Left lobe of liver (tissue), 2 donors: ENCODE data around the gene SERINC1. TPM values are rescaled to one million over a fixed set of nuclear protein-coding genes. Genes with fewer than 3 reads are reported as not detected.
"Not testable (repeated sequence)": the region's sequence is repeated elsewhere in the genome, so short reads cannot be mapped to it uniquely, and the experiment has no call there.

Experiments
- ATAC-seq: fragments of 200-7000 bp; cut with Tn5 transposase; one replicate; pipeline ENCODE4 v1.9.1; 2020; ENCODE audit warnings: mild to moderate bottlenecking, moderate library complexity
- DNase-seq: peaks from one replicate; pipeline ENCODE4 v3.0.0-alpha.2; 2020; ENCODE audit warnings: low spot score
- total RNA-seq: library from RNA; stranded (reverse); gene quantifications from one replicate; pipeline ENCODE4 v1.2.1, GENCODE V29; 2021
- donor health status: DM: no; HTN: no; CAD: no; lungs with moderate emphysema.
- donor health status: DM: no; HTN: yes; CAD: no.

Gene SERINC1
- 87.4 TPM for total RNA-seq

DNA sequence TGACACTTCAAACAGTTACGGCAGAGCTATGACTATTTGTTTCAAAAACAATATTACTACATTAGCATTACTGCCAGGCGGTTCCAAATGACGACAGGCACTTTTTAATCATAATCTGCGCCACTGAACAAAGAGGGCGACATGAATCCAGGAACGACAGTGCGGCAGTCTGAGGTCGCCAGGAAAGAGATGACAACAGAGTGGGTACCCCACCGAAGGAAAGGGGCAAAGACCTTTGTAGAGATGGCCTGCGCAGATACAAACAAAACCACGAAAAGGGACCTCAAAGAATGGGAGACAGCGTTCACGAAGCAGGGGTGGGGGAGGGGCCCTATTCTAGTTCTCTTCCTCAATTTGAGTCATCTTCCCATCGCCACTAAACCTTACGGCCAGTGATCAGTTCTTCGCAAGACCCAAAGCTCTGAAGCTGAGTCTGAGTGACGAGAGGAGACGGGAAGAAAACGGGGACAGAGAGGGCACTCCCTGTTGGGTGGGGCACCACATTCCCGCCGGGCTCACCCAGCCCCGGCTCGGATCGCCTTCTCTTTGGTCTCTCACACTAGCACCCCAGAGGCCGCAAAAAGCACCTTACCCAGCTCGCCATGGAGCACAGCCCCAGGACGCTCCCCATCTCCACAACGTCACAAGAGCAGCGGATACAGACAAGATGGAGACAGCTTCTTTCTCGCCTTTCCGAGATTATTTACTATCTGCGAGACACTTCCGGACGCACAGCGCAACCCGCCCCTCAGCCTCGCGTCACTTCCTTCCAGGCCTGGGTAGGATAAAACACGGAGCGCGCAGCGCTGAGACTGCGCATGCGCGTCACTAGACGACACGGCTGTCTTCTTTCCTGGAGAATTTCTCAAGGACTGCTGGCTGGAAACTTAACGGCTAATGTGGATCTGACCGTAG, at the start of gene SERINC1:
SERINC1 (minus strand) TSS at position 701 of the 915 bp plus-strand sequence; CDS start at position 631, 70 bp downstream.
- DNase-seq (peak; percentile 95), ATAC-seq (peak; percentile 98)

DNA sequence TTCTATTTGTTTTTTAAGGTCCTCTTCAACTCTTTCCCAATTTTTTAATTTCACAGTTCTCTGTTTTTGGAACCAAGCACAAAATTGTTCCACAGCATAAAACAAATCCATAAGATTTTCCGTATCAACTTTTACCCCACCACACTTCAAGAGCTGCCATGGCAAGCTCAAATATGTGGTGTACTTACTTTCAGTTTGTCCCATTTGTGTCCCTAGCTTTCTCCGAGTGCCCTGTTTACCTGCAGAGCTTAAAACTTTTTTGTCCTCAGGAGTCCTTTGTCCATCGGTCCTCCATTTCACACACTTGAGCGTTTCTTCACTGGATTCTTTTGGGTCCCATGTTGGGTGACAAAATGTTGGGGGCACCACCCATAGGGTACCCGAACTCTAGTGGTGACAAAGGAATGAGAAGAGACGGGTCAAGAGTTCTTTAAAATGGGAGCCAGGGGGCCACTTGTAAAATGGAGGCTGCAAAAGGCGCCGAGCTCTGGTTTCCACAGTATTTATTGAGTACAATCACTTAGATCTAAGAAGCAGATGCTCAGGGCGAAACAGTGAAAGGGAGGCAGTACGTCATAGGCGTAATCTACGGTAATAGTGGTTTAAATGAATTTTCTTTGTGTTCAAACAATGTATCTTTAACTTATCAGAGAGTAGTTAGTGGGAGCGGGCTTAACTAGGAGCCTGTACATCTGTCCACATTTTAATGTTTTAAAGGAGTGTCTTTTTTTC, 39.8 kb upstream of the SERINC1 start:
- ATAC-seq (no peak), DNase-seq (no peak)

DNA sequence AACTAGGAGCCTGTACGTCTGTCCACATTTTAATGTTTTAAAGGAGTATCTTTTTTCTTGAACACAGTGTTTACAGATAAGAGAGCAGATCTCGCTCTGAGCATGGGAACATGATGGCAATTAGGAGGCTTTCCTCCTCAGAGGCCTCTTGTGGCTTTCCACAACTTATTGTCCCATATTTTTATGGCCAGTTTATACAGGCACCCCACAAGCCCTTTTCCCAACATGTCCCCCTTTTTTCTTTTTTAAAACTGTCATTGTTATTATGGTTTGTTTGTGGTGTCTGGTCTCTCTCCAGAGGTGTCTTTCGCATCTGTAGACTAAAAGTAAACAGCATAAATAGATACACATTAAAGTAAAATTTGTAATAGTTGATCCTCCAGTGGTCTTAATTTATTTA, 33.6 kb upstream of the SERINC1 start:
- ATAC-seq, DNase-seq: not testable (repeated sequence)

DNA sequence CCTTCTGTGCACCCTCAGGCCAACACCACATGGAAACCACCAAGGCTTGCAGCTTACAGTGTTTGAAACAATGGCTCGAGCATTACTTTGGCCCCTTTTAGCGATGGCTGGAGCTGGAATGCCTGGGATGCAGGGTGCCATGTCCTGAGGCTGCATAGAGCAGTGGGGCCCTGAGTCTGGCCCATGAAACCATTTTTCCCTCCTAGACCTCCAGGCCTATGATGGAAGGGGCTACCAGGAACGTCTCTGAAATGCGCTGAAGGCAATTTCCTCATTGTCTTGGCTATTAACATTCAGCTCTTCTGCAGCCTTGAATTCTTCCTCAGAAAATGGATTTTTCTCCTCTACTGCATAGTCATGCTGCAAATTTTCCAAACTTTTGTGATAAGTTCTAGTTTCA, 29.9 kb upstream of the SERINC1 start:
- ATAC-seq (no peak), DNase-seq (no peak)

DNA sequence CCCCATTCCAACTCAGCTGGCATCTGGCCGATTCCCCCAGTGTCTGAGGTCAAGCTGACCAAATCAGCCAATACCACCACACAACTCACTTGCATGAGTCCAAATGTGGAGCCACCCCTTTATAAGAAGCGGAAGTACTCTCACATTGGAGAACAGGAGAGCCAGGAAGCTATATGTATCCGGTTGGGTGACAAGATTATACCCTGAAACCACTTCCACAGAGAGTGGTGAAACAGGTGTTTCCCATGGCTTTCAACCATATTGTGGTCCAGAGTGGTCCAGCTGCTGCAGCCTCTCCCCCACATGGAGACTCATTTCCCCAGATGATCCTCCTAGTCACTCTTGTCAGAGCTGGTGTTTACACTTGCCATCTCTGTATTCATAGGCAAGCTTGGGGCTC, 24.0 kb upstream of the SERINC1 start:
- DNase-seq, result no peak
- ATAC-seq, result no peak

DNA sequence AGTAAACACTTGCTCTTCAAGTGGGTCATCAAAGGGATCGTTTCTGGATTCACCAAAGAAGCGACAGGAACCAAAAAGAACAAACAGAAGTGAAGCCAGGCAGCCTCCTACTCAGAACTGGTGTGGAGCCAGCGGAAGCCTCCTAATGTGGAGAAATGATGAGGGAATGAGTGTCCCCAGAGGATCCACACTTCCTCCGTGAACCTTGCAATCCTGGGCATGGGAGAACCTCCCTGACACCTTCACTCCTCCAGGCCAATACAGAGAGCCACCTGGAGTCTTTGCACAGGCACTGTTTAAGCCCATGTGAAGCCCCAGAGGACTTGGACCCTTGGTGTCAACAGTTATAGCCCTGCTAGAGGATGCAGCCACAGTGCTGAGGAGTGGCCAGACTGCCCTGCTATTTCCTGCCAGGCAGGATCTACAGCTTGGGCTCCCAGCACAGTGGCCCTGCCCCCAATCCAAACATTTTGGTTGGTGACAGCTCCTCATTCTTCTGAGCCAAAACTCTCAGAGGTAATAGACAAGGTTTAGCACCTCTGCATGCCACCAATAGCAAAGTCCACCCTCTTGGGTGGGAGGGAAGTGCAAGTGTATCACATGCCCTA, 23.2 kb upstream of the SERINC1 start:
- DNase-seq (no peak), ATAC-seq (peak; percentile 32)

DNA sequence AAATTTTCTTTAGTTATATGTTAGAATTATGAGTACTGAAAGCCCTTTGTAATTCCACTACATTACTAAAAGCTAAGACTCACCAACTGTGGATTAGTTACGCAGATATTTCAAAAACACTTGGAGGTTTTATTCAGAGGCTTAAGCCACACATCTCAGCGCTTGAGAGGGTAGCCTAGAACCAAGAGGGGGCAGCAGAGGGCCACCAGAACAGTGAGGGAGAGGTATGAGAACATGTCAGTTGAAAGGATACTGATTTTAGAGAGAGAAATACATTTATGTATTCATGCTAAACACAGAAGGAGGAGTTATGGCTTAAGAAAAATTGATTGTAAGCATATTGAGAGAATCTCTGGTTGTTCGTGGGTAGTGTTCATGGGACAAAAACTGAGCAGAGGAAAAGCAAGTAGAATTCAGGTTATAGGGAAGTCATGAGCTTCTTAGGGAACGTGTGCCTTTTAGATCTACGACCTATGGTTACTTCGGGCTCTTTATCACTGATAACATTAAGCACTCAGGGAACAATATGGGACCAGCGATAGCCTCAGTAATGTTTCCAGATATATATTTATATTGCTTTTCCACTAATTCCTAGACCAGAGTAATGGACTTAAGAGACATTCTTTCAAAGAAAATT, 20.4 kb upstream of the SERINC1 start:
- ATAC-seq (peak; percentile 98), DNase-seq (peak; percentile 54)

DNA sequence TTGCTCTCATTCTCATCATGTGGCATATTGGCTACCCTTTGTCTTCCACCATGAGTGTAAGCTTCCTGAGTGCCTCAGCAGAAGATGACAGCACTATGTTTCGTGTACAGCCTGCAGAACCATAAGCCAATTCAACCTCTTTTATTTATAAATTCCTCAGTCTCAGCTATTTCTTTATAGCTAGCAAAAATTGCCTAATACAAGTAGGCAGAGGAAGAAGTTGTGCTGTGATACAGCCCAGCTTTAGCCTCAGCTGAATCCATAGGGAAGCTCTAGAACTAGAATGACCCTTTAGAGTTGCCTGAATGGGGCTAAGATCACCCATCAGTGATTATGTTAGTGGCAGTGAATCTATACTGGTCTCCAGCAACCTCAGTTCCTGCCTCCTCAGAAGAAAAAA, 19.0 kb upstream of the SERINC1 start:
- DNase-seq, result no peak
- no peak for ATAC-seq

DNA sequence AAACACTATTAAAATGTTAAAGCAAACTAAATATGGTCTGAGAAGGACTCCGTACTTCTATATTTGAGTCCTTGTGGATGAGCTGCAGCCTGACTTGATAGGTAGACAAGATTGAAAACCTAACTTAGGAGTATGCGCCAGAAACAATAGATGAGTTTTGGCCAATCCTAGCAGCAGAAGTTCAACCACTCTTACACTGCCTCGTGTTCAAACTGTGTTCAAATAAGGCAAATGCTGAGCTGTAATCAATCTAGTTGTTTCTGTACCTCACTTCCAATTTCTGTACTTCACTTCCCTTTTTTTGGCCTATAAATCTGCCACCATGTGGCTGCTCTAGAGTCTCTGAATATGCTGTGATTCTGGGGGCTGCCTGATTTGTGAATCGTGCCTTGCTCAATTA, 13.2 kb upstream of the SERINC1 start:
- DNase-seq, result no peak
- ATAC-seq, result no peak

DNA sequence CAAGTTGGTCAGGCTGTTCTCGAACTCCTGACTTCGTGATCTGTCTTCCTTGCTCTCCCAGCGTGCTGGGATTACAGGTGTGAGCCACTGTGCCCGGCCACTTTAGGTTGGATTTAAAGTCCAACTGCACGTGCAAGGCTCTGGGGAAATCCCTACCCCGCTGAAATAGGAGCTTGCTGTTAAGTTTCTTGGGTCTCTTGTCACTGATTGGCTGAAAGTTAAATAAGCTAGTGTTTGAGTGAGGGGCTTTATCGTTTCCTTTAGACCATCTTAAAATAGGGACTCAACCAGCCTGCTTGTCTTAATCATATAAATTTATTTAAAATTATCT, 11.1 kb upstream of the SERINC1 start:
- ATAC-seq (no peak), DNase-seq (no peak)

DNA sequence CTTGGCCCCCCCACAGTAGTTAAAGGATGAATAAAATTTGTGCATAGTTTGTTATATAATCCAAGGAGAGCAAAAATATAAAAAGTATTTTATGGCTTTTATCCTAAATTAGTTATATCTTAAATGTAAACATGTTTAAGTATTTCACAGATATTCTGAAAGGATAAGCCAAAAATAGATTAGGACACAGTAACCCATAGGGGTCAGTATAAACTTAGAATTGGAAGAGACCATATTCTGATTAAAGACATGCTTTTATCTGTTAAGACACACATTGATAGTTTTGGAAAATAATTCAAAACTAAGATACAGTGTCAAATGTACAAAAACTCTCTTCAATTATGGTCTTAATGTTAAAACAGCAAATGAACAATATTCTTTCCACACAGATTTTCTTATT, 4.5 kb upstream of the SERINC1 start:
- ATAC-seq (no peak), DNase-seq (no peak)

DNA sequence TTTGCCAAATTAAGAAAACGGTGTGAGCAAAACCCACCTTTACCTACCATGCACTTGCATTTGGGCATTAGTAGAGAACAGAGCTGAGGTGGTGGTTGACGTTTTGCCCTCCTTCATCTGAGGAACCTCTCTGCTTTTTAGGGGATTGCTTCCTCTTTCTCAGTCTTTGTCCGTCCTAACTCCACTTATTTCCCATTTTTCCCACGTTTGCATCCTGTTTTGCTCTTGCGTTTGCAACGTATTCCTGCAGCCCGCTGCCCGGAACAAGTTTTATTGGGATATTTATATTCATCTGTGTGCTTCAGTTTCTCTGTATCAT, 374 bp upstream of the SERINC1 start:
- ATAC-seq (peak; percentile 54), DNase-seq (no peak)

DNA sequence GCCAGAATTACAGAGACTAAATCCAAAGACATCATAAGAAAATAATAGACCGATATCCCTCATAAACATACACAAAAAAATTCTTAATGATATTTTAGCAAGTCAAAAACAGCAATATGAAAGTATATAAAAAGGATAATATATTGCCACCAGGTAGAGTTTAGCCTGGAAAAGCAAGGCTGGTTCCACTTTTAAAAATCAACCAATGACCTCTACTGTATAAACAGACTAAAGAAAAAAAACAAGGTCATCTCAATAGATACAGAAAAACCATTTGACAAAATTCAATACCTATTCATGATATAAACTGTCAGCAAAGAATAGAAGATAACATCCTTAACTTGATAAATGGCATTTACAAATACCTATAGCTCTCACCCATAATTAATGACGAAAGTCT, 9.7 kb downstream of the SERINC1 start:
- DNase-seq (no peak), ATAC-seq (peak; percentile 61)

DNA sequence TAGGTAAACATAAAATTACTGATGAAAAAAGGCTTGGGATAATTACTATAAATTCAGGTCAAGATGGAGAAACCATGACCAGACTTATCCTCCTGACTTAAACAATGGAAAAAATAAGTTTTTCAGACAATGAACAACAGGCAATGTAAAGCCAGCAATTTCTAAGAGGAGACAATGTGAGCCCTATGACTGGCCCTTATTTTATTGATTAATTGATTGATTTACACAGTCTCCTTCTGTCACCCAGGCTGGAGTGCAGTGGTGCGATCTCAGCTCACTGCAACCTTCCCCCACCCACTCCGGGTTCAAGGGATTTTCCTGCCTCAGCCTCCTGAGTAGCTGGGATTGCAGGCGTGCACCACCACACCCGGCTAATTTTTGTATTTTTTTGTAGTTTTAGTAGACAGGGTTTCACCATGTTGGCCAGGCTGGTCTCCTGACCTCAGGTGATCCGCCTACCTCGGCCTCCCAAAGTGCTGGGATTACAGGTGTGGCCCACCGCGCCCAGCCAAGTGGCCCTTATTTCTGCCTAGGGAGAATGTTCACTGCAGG, 11.7 kb downstream of the SERINC1 start:
- not testable (repeated sequence) for DNase-seq, ATAC-seq

DNA sequence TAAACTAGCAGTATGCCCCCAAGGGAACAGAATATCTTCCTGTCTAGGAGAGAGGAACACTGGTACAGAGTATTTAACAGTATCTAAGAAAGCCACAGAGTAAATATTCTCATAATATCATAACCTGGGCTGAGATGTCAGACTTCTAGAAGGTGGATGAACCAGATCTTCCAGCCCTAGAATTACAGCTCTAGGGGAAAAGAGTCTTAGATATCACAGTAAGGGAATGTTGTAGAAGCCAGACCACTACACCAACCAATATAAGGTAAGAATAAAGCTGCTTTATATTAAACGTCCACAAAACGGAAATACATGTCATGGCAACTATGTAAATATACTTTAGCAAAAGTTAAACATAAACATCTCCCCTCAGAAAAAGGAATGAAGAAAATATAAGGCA, 12.4 kb downstream of the SERINC1 start:
- ATAC-seq (no peak), DNase-seq (no peak)

DNA sequence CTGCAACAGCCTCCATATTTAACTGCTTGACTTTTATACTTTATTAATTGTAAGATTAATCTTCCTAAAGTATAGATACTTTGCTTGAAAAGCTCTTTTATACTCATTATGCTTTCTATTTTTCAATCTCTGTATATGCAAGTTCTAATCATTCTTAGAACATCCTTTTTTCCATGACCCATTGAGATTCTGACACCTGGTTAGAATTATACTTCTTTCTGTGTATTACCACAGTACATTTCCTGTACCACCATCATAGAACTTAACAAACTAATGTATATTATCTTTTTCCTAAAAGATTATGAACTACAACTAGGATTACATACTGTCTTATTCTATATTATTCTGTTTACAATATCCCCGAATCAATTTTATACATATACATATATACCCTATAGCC, 13.5 kb downstream of the SERINC1 start:
- DNase-seq (no peak), ATAC-seq (no peak)

DNA sequence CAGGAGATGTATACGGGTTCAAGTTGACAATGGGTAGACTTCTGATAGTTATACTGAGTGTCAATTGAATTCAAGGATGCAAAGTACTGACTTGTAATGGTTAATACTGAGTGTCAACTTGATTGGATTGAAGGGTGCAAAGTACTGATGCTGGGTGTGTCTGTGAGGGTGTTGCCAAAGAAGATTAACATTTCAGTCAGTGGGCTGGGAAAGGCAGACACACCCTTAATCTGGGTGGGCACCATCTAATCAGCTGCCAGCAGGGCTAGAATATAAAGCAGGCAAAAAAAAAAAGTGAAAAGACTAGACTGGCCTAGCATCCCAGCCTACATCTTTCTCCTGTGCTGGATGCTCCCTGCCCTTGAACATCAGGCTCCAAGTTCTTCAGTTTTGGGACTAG, 16.5 kb downstream of the SERINC1 start:
- not testable (repeated sequence) for DNase-seq, ATAC-seq

DNA sequence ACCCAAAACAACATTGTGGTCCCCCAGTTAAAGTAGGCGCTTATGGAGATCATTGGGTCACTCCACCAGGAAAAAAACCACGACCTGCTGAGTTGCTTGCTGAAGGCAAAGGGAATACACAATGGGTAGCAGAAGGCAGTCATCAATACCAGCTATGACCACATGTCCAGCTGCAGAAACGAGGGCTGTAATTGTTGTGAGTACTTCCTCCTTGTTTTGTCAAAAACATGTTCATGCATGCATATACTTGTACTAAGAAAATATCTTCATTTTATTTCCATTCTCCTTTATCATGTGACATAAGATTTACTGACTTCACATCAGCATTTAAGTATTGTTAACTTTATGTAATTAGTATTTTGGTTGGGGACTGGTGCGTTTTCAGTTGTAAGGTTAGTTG, 16.9 kb downstream of the SERINC1 start:
- DNase-seq (no peak), ATAC-seq (no peak)

DNA sequence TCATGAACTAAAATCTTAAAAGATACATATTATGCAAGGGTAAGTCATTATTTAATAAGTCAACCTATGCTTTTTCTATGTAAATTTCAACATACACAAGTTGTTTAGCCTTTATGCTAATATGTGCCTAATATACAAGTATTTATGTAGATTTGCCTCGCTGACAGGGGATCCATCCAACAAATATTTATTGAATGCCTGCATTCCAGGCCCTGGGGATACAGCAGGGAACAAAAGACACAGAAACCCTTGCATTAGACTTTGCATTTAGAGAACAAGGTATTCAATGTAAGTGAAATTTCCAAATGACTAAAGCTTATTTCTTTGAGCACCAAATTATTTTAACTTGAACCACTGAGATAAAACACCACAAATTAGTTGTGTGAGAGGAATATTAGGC, 19.1 kb downstream of the SERINC1 start:
- DNase-seq (no peak), ATAC-seq (no peak)

DNA sequence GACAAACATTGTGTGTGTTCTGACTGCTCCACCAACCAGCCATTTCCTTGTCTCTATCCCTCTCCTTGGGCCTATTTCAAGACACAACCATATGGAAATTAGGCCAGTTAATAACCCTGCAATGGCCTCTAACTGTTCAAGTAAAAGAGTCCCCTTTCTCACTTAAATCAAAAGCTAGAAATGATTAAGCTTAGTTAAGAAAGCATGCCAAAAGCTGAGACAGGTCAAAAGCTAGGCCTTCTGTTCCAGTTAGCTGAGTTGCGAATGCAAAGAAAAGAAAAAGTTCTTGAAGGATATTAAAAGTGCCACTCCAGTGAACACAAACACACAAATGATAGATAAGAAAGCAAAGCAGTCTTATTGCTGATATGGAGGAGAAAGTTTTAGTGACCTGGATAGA, 22.5 kb downstream of the SERINC1 start:
- ATAC-seq (no peak), DNase-seq (no peak)

DNA sequence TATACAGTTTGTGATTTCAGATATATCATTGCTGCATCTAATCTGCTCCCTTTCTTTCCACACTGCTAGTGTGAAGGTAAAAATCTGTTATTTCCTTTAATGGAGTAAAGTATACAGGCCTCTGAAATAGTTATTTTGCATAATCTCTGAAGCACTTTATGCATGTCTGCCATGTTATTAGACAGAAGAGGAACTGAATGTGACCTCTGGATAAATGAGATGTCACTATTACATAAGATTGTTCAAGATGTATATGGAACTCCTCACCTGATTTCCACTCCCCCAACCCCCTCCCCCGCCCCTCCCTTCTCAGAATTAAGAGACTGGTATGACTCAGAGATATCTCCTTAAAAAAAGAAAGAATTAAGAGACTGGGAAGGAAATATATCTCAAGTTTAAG, 26.3 kb downstream of the SERINC1 start:
- no peak for ATAC-seq
- DNase-seq, result no peak
